DMS 273 treated with DMSO at 0.1 percent for 48 hours (cell line): Measurements from ENCODE around the gene CACNA1D.

Experiments used
- DNase-seq: peaks from one replicate; lab custom pipeline; 2025; lab: John Stamatoyannopoulos, UW

The CACNA1D gene

DNA sequence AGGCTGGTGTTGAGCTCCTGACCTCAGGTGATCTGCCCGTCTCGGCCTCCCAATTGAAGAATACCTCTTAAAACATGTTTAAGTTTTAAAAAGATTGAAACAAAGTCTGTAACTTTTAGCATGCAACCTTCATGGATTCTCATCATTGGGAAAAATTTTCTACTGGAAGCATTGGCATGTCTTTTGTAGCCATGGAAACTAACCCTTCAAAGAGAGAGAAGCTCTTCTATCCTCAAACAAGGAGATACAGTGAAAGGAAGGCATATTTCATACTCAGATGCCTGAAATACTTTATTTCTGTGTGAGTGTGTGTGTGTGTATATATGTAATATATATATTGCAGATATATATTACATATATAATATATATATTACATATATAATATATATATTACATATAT, 196.9 kb downstream of the CACNA1D start:
- DNase-seq = no peak

GRCh38 chr3:53691885-53692284, 197.5 kb downstream of the CACNA1D start:
- no peak for DNase-seq

- no peak for DNase-seq
Measured at GRCh38 chr3:53693451-53693850, 199.0 kb downstream of the CACNA1D start.

GRCh38 chr3:53694046-53694445, 199.6 kb downstream of the CACNA1D start:
- no peak for DNase-seq

GRCh38 chr3:53694666-53695323, 200.4 kb downstream of the CACNA1D start:
- DNase-seq = no peak

GRCh38 chr3:53695324-53695690, 200.9 kb downstream of the CACNA1D start:
- no peak for DNase-seq

- DNase-seq = no peak
Measured at GRCh38 chr3:53696401-53697172, 202.2 kb downstream of the CACNA1D start.

- no peak for DNase-seq
Measured at GRCh38 chr3:53700441-53700840, 206.0 kb downstream of the CACNA1D start.

- DNase-seq = no peak
Measured at GRCh38 chr3:53702776-53703530, 208.5 kb downstream of the CACNA1D start.

DNA sequence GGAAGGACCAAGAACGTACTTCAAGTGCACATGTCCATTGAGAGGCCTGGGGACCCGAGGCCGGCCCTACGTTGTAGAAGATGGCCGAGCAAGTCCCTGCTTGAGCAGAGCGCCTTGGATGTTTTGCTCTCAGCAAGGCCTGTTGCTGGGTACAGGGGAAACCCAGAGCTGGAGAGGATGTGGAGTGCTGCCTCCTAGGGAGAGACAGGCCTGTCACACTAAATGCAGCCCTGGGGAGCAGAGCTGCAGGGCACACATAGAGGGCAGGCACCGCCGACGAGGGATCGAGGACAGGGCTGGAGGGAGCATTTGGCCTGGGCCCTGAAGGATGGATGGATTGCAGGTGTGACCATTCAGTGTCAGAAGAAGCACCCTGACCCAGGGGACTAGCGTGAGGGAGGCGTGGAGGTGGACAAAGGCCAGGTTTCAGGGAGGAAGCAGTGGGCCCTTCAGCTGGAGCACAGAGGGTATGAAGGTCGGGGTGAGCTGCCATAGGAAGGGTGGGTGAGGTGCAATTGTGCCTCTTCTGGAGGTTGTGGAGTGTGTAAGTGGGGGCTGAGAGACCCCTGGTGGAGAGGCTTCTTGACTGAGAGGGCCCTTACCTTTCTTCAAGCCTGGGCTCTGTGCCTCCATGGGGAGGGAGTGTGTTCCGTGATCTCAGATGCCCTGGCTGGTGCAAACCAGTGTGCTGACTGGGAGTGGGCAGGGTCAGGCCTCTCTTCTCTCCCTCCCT, 209.4 kb downstream of the CACNA1D start:
- DNase-seq = no peak

- DNase-seq = no peak
Measured at GRCh38 chr3:53704363-53704725, 209.9 kb downstream of the CACNA1D start.

DNA sequence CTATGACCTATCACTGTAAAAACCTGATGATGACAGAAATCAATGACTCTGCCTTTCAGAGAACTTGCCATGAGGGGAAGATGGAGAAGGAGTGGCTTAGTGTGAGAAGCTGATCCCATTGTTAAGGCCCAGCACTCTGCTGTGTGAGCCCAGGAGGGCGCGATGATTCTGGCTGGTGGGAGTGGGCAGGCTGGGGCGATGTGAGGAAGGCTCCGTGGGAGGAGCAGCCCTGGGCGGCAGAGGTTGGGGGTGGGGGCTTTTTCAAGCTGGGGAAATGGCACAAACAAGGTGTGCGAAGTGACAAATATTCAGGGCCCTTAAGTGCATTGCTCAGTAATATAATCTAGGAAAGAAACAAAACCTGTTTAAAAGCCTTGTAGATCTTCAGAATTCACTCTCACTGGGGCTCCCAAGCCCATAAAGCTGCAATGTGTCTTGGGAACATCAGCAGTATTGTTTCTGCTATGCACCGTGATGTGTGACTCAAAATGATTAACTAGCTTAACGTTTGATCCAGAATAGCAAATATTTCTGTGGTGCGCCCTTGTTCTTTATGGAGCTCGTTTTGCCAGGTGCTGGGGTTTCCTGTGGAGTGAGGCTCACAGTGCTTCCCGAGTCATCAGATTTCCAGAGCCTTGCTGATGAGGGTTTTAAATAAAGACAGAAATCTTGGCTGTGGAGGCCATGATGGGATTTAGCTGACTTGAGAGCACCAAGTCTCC, 210.8 kb downstream of the CACNA1D start:
- no peak for DNase-seq

GRCh38 chr3:53705774-53706173, 211.4 kb downstream of the CACNA1D start:
- DNase-seq = no peak

DNA sequence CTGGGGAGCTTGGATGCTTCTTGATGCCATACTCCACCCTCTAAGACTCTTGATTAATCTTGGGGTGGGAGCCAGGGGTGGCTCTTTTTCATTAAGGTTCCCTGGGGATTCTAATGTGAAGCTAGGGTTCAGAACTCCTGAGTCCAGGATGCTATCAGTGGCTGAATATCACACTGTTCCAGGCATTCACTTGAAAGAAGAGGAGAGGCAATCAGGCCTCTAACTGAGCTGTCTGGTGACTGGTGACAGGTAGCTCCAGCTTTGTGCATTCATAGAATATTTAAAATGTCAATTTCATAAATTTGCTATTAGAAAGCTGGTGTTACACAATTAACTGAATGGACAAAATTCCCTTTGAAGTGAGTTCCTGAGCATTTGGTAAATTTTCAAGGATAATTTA, 212.8 kb downstream of the CACNA1D start:
- DNase-seq = no peak

DNA sequence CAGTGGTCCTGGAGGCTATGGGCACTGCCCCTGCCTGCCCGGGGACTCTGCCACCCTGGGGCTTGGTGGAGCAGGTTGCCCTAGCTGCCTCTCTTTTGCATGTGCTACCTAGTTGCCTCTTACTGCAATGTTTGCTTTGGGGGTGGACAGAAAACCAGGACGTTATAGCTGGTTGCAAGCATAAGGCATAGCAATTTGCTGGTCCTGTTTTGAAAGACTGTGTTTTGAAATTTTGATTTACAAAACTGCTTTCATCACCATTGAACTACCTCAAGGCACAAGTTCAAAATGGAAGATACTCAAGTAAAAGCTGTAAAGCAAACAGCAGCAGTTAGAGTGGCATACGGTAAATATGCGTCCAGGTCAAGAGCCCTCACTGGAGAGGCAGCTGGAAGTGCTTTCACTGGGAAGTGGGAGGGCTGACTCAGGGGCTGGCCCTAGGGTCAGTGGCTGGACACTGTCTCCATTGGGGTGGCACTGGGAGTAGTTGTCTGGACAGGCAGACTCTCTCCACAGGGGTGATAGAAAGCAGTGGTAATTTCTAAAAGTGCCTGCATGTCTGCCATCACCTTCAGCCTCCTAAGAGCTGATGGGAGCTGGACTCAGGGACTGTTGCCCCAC, 213.7 kb downstream of the CACNA1D start:
- DNase-seq = no peak

DNA sequence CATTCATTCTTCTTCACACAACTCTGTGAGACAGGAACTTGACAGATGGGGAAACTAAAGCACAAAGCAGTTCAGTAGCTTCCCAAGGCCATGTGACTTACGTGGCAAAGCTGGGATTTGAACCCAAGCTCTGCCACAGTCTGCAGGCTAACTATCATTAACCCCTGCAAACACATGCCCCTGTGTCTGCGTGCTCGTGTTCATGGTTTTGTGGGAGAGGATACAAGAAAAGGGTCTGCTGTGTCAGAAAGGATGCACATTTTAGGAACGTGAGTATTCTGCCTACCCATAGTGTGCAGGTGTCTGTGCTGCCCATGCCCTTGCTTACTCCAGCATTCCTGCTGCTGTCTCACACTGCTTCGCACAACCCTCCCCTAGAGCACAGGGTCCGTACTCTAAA, 214.8 kb downstream of the CACNA1D start:
- no peak for DNase-seq

DNA sequence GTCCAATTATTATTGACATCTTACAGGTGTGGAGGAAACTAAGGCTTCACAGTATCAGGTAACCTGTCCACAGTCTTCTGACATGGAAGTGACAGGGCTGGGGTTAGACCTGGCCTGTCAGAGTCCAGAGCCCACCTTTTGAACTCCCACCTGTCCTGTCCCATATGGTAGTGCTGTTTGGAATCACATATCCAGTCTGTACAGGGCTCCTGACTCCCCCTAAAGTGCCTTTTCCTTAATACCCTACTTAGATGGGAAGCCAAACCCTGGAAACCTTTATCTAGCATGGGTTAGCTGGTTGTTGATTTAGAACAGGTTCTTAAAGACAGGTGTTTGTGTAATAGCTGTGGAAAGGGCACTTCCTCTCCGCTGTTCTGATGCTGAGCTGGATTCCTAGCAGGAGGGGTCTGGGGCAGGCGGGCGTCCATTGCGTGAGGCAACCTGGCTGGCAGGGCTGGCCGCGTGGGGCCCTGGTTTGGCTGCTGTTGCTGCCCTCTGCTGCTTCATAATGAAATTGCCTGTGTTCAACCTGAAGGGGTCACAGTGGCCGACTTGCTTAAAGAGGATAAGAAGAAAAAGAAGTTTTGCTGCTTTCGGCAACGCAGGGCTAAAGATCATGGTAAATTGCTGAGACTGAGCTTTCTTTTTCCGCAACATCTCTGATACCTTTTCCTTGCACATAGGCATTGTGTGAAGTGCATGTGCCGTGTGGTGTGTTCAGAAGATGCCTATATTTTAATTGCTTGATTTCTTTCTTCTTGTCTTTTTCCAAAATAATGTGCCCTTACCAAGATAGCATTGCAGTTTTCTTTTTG, 215.7 kb downstream of the CACNA1D start:
- no peak for DNase-seq

- DNase-seq = no peak
Measured at GRCh38 chr3:53711387-53711786, 217.0 kb downstream of the CACNA1D start.

DNA sequence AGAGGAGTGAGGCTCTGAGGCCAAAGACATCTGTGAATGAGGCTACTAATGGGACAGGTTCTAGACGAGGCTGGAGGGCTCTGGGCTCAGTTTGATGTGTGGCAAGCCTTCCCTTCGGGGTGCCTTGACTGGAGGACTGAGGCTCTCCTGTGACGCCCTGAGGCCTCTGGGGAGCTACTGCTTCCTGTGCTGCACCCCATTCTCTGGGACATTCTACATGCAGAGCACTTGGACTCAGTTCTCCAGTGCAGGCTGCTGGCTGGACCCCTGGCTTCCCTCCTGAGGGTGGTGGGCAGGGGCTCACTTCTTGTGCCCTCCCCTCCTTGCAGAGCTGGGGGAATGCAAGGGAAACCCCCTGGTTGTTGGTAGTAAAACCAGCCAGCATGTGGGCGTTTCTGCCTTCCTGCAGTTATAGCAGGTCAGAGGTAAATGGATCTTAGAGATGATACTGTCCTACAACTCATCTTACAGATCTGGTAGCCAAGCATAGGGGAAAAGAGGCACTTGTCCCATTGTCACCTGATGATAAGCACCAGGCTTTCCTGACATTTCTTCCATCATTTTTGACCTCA, 218.5 kb downstream of the CACNA1D start:
- DNase-seq = no peak

- no peak for DNase-seq
Measured at GRCh38 chr3:53713626-53714025, 219.2 kb downstream of the CACNA1D start.
